Femur (tissue), 1 donor: ENCODE results near the gene NRXN3.
A peak's percentile ranks its signal among the peaks of the same experiment; 100 is the strongest.

Experiments used
- DNase-seq: peaks from one replicate; pipeline ENCODE4 v3.0.0-alpha.2; 2017

NRXN3 gene

GRCh38 chr14:79180656-79181055 lies 1010.5 kb downstream of the NRXN3 start:
- DNase-seq = no peak

- DNase-seq = no peak
Measured at GRCh38 chr14:79186523-79186922, 1016.4 kb downstream of the NRXN3 start.

- no peak for DNase-seq
Measured at GRCh38 chr14:79193689-79194477, 1023.7 kb downstream of the NRXN3 start.

- no peak for DNase-seq
Measured at GRCh38 chr14:79196216-79196615, 1026.0 kb downstream of the NRXN3 start.

GRCh38 chr14:79197516-79197915 lies 1027.3 kb downstream of the NRXN3 start:
- DNase-seq = no peak

- no peak for DNase-seq
Measured at GRCh38 chr14:79199217-79199616, 1029.0 kb downstream of the NRXN3 start.

- no peak for DNase-seq
Measured at GRCh38 chr14:79201564-79202207, 1031.5 kb downstream of the NRXN3 start.

- no peak for DNase-seq
Measured at GRCh38 chr14:79204591-79204990, 1034.4 kb downstream of the NRXN3 start.

- no peak for DNase-seq
Measured at GRCh38 chr14:79209418-79209817, 1039.2 kb downstream of the NRXN3 start.

GRCh38 chr14:79225815-79226214 lies 1055.6 kb downstream of the NRXN3 start:
- no peak for DNase-seq

GRCh38 chr14:79229383-79229909 lies 1059.3 kb downstream of the NRXN3 start:
- no peak for DNase-seq

GRCh38 chr14:79242666-79243065 lies 1072.5 kb downstream of the NRXN3 start:
- peak; percentile 21 for DNase-seq

- DNase-seq = no peak
Measured at GRCh38 chr14:79246173-79246572, 1076.0 kb downstream of the NRXN3 start.

GRCh38 chr14:79248126-79248525 lies 1078.0 kb downstream of the NRXN3 start:
- no peak for DNase-seq

- no peak for DNase-seq
Measured at GRCh38 chr14:79248771-79249170, 1078.6 kb downstream of the NRXN3 start.

- no peak for DNase-seq
Measured at GRCh38 chr14:79251278-79251677, 1081.1 kb downstream of the NRXN3 start.

- no peak for DNase-seq
Measured at GRCh38 chr14:79253576-79253975, 1083.4 kb downstream of the NRXN3 start.

GRCh38 chr14:79254069-79254775 lies 1084.0 kb downstream of the NRXN3 start:
- DNase-seq = no peak

GRCh38 chr14:79256380-79256779 lies 1086.2 kb downstream of the NRXN3 start:
- DNase-seq = no peak

- DNase-seq = no peak
Measured at GRCh38 chr14:79260406-79260805, 1090.2 kb downstream of the NRXN3 start.

GRCh38 chr14:79265366-79265946 lies 1095.3 kb downstream of the NRXN3 start:
- no peak for DNase-seq

GRCh38 chr14:79270361-79270760 lies 1100.2 kb downstream of the NRXN3 start:
- DNase-seq = no peak

GRCh38 chr14:79271122-79271521 lies 1100.9 kb downstream of the NRXN3 start:
- DNase-seq = no peak
